Measurements from ENCODE around the gene PIBF1.
A peak's percentile ranks its signal among the peaks of the same experiment; 100 is the strongest.
"Not testable (repeated sequence)": the region's sequence is repeated elsewhere in the genome, so short reads cannot be mapped to it uniquely, and the experiment has no call there.

PIBF1 gene, protein sequence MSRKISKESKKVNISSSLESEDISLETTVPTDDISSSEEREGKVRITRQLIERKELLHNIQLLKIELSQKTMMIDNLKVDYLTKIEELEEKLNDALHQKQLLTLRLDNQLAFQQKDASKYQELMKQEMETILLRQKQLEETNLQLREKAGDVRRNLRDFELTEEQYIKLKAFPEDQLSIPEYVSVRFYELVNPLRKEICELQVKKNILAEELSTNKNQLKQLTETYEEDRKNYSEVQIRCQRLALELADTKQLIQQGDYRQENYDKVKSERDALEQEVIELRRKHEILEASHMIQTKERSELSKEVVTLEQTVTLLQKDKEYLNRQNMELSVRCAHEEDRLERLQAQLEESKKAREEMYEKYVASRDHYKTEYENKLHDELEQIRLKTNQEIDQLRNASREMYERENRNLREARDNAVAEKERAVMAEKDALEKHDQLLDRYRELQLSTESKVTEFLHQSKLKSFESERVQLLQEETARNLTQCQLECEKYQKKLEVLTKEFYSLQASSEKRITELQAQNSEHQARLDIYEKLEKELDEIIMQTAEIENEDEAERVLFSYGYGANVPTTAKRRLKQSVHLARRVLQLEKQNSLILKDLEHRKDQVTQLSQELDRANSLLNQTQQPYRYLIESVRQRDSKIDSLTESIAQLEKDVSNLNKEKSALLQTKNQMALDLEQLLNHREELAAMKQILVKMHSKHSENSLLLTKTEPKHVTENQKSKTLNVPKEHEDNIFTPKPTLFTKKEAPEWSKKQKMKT

DNA sequence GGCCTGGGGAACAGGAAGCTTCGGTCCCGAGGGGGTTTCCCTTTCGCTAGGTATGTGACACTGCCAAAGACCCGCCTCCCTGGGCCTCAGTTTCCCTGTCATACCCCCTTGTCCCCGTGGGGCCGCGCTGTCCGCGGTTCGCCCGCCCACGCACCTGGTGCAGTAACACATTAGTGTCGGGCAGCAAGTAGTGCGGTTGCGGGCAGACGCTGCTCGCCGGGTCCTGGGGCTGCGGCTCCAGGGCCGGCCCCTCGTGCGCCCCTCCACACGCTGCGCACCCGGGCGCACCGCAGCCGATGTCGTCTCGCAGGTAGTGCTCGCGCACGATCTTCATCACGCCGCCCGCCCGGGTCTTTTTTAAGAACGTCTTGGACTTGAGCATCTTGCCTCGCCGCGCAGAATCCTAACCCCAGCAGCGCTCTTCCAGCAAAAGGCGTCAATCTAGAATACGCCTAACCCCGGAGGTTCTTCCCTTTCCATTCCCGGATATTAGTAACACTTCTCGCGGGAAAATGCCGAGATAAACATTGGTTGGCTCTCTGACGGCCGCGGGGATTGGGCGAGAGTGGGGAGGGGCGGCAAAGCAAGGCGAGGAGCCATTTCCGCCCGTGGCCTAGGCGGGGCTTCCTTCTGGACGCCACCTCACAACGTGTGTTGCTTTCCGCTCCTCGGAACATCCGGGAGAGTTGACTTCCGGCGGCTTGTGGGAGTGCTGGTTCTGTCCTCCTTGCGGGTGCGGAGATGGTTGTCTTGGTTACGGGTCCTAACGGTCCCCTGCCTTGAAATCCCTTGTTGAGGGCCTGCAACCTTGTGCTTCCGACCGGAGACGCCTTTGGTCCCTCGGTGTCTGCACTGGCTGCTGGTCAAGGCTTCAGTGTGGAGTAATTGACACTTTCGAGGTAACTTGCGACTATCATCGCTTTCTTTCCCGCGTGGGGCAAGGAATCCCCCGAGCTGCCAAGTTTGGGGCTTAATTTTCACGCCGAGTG lies at the start of gene PIBF1, which contains the start of gene DIS3:
Gene PIBF1 (plus strand): TSS at position 683 of the 989 bp plus-strand sequence. CDS start 1,337 bp downstream, outside the sequence.
Gene DIS3 (minus strand): TSS at position 450 of the 989 bp plus-strand sequence. CDS start 68 bp downstream, at position 382.
- DNase-seq: peak; percentile 95

DNA sequence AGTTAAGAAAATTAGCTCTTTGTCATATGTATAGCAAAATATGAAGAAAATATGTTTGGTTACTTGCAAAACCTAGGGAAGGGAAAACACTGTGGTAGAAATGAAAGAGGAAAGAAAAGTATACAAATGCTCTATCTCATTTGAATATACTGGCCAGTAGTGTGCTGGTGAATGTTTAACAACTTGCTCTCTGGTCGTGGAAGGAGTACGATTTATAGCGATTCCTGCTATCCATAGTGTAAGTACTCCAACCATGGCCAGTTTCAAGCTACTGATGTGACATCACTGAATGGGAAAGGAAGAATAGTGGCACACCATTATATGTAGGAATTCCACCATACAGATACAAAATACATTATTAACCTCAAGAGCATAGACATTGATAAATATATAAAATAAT lies 44.9 kb upstream of the PIBF1 start:
- DNase-seq: no peak

DNA sequence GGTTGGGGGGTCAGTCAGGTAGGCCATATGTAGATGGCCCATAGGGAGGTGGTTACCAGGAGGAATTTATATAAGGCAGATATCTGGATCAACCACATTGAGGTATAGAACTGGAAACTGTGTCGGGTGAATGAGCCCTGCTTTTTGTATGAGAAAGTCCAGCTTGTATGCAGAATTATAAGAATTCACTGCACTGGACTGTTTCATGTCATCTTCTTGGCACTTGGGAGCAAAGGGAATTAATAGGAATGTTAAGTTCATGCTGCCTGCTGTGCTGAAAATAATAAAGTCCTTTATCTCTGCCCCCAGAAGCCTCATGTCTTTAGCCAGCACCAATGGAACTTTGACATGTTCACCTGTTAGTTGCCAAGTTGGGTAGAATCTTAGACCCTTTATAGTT lies 41.9 kb upstream of the PIBF1 start:
- no peak for DNase-seq

DNA sequence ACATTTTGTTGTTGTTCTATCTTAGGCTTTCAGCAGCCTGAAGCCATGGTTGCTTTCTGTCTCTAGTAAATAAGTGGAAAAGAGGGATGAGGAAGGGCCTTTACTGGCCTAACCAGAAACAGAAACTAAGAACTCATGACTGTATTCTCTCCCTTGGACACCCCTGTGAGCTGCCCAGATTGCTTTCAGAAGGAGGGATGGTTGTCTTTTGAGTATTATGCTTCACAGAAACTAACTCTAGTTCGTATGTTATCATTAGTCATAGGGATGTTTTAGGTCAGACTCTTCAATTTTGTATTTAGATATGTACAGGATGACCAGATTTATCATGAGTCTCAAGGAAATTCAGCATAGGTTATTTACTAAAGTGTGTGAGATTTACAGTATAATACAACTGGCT lies 36.7 kb upstream of the PIBF1 start:
- DNase-seq: no peak

DNA sequence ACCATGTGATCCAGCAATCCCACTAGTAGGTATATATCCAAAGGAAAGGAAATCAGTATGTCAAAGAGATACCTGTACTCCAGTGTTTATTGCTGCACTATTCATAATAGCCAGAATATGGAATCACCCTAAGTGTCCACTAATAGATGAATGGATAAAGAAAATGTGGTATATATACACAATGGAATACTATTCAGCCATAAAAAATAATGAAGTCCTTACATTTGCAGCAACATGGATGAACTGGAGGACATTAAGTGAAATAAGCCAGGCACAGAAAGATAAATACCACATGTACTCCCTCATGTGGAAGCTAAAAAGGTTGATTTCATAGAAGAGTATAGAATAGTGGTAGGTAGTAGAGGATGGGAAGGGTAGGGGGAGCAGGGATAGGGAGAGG lies 30.7 kb upstream of the PIBF1 start:
- DNase-seq: no peak

DNA sequence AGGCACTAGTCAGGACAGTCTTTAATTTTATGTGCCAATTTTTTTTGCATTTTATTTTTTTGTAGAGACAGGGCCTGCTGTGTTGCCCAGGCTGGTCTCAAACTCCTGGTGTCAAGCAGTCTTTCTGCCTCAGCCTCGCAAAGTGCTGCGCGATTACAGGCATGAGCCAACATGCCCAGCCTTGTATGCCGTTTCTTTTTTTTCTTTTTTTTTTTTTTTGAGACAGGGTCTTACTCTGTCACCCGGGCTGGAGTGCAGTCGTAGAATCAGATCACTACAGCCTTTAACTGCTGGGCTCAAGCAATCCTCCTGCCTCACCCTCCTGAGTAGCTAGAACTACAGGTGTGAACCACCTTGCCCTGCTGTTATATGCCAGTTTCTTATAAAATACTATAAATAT lies 27.8 kb upstream of the PIBF1 start:
- no peak for DNase-seq

DNA sequence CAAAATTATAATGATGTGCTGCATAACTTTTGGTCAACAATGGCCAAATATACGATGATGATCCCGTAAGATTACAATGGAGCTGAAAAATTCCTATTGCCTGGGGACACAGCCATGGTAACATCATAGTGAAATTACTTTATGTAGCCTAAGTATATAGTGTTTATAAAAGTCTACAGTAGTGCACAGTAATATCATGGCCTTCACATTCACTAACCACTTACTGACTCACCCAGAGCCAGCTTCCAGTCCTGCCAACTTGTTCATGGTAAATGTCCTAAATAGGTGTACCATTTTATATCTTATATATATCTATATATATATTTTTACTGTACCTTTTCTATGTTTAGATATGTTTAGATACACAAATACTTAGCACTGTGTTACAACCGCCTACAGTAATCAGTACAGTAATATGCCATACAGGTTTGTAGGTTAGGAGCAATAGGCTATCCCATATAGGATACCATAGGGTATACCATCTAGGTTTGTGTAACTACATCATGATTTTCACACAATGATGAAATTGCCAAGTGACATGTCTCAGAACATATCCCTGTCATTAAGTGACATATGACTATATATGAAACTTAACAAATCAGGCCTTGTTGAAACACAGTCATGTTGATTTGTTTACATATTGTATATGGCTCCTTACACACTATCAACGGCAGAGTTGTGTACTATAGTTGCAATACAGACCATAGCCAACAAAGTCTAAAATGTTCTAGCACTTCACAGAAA lies 24.0 kb upstream of the PIBF1 start:
- no peak for DNase-seq

DNA sequence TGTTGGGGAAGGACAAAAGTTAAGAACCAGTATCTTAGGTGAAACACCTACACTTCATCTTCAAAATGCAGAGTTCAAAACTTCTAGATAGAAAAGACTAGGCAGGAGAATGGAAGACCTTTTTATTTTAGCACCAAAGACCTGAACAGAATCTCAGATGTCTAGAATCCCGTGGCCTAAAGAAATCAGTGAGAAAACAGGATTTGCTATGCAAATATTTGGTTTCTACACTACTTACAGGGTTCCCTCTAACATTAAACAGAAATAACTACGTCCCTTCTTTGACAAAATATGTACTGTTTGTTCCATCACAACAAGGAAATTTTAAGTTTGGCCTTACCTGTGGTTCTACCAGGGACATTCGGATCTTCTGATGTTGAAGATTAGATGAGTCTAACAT lies 21.7 kb upstream of the PIBF1 start:
- no peak for DNase-seq

DNA sequence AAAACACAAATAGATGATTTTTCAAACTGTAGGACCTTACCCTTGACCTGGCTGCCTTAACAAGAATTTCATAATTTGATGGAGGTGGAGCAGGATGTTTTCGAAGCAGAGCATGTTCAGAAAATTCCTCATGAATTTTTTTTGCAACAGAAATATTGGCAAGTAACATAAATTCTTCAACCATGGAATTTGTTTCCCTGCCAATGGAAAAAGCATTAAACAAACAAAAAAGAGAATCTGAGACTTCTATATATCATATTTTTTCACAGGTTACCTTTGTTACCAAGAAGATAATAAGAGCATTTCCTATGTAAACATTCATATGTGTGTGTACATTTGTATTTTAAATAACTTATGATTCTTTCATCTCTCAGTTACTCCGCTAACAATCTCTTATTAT lies 18.5 kb upstream of the PIBF1 start:
- DNase-seq: no peak

DNA sequence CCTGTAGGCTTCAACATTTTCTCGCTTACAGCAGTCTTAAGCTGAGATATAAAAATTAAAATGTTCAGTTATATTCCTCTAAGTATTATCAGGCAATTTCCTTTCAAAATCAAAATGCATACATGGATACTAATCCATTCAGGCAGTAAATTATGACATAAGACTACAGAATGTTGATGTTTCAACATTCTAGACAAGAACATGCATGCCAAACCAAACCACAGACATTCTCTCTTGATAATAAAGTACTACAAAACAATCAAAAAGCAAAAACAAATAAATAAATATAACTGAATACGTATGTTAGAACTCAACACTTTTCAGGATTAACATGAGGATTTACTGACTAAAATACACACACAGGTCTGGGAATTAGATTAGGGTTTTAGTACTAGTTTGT lies 7.9 kb upstream of the PIBF1 start:
- no peak for DNase-seq

DNA sequence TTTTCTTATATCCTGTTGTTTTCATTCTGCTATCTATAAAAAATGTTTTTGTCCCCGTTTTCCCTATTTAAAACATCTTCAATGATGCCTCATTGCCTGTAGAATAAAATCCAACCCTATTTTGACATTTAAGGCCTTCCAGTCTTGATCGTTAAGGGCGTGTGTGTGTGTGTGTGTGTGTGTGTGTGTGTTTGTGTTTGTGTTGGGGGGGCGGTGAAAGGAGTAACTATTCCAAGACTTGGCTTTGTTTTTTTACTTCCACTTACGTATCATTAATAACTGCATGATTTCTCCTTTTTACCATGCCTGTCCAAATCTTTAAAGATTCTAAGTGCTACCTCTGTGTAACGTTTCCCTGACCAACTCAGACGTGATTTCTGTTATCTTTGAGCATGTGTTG lies 784 bp downstream of the PIBF1 start:
- DNase-seq: no peak

DNA sequence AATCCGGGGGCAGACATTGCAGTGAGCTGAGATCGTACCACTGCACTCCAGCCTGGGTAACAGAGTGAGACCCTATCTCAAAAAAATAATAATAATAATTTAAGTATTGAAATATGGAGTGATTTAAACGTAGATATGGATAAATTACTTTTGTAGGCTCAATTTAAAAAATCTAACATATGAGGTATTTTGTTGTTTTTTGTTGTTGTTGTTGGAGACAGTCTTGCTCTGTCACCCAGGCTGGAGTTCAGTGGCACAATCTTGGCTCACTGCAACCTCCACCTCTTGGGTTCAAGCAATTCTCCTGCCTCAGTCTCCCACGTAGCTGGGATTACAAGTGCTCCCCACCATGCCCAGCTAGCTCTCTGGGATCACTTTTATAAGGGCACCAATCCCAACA lies 2.7 kb downstream of the PIBF1 start:
- not testable (repeated sequence) for DNase-seq

DNA sequence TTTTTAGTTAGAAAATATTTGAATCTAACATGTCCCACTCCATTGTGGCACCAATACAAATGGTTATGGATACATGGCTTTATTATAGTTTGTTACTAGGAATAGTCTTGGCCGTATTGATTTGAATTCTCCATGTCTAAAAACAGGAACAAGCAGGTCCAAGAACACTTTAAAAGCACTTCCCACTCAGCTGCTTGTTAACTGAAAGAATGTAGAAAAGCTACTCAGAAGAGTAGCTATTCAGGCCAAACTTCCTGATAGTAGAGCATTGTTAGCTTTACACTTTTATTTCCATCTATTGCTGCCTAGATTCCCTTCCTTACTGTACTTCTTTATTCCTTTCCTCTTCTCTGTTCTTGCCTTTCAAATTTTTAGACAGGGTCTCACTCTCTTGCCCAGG lies 6.9 kb downstream of the PIBF1 start:
- no peak for DNase-seq

DNA sequence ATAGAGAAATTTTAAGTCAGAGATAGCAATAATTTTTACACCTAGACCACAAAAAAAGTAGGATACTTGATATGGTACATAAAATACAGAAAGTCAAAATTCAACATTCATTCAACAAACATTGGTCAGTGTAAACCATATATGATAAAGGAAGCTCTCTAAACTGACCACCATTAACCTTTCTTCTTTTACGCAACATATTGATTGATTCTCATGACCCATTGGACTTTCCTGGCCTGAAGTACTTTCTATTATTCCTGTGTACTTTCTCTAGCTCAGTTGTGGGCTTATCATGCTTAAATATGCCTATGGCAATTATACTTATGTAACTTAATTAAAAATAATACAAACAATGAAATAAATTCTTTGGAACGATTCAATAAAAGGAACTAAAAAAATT lies 10.7 kb downstream of the PIBF1 start:
- DNase-seq: no peak

DNA sequence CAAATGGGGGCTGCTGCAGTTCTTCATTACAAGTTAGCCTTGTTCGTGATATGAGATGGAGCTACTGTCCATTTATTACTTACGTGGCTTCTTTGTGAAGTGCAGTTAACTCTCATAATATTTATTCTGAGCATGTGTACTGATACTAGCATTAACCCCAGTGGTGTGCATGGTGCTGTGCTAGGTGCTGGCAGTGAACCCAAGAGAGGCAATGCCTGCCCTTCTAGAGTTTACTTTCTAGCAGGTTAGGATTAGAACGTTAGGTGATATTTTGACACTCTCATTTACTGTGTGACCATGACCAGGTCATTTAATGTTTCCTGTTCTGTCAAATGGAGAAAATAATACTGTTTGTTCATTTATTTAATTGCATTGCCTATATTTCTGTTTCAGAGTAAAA lies 16.9 kb downstream of the PIBF1 start:
- DNase-seq: no peak

DNA sequence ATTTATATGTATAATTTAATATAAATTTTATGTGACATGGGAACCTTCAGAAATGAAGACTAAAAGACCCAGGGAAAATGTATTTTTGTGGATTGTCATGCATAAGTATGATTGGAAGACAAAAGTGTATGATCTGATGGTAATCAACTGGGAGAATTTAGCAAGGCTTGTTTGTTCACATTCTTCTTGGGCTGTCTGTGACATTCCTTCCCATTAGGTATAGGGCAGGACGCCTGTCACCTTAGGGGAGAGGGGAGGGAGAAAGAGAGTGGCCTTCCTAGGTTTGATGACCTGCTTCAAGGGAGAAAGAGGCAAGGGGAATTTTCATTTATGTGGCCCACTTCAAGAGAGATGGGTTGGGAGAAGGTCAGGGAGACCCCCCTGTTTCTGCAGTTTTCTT lies 22.4 kb downstream of the PIBF1 start:
- DNase-seq: no peak

DNA sequence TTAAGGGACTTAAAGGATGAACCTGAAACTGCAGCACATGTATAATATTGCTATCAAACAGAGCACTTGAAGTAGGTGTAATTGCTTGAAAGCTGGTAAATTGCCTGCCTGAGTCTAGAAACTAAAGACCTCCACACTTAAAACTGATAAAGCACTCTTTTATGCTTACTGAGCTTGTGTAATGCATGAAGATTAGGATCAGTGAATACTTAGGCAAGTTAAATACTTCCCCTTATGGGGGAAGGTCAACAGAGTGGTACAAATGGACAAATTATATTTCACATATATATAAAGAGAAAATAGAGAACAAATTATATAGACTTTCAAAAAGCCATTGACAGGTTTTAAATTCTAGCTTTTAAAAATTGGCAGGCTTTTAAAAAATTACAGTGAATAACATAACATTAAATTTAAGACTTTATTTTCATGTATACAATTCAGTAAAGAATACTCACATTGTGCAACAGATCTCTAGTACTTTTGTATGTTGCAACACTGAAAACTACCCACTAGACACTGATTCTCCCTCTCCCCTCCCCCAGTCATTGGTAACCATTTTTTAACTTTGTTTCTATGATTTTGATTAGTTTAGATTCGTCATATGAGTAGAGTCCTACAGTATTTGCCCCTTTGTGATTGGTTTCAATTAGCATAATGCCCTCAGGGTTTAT lies 23.9 kb downstream of the PIBF1 start:
- no peak for DNase-seq

DNA sequence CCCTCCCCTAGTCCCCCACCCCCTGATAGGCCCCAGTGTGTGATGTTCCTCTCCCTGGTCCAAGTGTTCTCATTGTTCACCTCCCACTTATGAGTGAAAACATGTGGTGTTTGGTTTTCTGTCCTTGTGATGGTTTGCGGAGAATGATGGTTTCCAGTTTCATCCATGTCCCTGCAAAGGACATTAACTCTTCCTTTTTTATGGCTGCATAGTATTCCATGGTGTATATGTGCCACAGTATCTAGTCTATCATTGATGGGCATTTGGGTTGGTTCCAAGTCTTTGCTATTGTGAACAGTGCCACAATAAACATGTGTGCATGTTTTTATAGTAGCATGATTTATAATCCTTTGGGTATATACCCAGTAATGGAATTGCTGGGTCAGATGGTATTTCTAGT lies 24.6 kb downstream of the PIBF1 start:
- DNase-seq: not testable (repeated sequence)

DNA sequence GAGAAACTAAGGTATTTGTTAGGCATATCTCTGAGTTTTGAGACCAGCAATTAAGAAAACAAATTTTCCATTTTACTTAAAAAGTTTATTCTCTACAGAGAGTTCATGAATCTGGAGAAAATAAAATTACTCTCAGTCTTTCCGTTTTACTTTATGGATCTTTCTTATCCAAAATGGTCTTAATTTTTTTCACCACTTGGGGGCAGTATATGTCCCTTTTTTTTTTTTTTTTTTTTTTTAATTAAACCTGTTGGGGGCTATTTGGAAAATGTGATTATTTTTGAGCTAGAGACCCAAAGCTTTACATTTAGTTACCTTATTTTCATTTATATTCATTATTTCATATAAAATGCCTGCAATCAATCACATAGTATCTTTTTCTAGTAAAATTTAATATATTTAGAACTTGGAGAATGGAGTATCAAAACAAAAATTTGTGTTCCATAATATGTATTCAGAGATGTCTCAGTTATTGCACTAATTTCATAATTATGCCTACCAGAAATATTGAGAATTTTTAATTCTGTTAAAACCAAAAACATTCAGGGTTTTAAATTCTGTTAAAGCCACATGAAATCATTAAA lies 27.1 kb downstream of the PIBF1 start:
- DNase-seq: no peak

DNA sequence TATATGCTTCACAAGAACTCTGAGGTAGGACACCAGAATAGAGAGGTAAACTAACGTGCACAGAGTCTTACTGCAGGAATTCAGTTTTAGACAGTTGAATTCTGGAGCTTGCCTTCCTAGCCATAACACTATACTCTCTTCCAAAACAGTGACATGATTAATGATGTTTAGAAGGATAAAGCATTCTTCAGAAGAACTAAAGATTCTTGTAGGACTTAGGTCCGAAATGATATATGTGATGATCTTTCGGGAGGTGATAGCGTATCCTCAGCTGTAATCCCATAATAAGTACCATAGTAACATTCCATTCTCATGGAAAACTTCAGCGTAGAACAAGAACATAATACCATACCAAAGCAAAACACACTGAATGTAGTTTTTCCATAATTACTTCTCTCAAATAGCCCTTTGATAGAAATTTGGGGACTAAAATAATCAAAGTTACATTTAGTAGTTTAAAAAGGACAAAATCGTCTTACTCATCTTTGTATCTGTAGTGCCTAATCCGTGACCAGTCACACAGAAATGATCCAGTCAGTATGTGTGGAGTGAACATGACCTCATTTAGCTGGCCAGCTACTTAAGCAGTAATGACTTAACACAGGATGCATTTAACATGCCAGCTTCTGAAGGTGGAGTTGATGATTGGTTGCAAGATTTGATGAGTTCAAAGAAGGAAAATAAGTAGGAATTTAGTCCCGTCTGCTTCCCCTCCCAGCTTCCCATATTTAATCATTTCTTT lies 38.4 kb downstream of the PIBF1 start:
- DNase-seq: no peak

DNA sequence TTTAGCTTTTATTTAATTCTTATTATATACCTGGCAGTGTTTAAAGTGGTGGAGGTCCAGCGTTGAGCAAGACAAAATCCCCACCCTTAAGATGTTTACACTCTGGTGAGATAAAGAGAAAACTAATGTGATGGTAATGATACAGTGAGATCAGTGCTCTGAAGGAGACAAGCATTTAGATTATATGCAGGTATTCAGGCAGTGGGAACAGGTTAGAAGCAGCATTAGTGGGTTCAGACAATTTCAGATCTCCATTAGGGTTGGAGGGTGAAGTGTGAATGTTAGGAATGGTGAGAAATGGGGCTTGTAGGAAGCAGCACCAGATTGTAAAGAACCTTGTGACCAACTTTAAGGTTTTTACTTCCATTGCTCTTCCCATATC lies 39.0 kb downstream of the PIBF1 start:
- DNase-seq: no peak

Data from NCI-H2029 (cell line).